ENCODE data around the gene PCCA. TPM values are rescaled to one million over a fixed set of nuclear protein-coding genes. Genes with fewer than 3 reads are reported as not detected.

PCCA gene, protein sequence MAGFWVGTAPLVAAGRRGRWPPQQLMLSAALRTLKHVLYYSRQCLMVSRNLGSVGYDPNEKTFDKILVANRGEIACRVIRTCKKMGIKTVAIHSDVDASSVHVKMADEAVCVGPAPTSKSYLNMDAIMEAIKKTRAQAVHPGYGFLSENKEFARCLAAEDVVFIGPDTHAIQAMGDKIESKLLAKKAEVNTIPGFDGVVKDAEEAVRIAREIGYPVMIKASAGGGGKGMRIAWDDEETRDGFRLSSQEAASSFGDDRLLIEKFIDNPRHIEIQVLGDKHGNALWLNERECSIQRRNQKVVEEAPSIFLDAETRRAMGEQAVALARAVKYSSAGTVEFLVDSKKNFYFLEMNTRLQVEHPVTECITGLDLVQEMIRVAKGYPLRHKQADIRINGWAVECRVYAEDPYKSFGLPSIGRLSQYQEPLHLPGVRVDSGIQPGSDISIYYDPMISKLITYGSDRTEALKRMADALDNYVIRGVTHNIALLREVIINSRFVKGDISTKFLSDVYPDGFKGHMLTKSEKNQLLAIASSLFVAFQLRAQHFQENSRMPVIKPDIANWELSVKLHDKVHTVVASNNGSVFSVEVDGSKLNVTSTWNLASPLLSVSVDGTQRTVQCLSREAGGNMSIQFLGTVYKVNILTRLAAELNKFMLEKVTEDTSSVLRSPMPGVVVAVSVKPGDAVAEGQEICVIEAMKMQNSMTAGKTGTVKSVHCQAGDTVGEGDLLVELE
- 38.5 and 39.9 TPM in 2 replicates for total RNA-seq (2022)
- percentile 81 among the genes with signal in this experiment for Bru-seq, nascent RNA
- BruChase-seq, experiment 1, labeled RNA remaining after a 2-hour chase, result percentile 75 among the genes with signal in this experiment
- percentile 68 among the genes with signal in this experiment for BruChase-seq, experiment 2, labeled RNA remaining after a 6-hour chase
- long read RNA-seq, transcript PCCA-202 (24 exons, 2,494 nt), result major isoform, 42 of 76 reads
- long read RNA-seq, partial matches to known transcripts, result 9 of 76 reads
- long read RNA-seq, other reads (novel, unspliced or antisense), result 18 of 76 reads

DNA sequence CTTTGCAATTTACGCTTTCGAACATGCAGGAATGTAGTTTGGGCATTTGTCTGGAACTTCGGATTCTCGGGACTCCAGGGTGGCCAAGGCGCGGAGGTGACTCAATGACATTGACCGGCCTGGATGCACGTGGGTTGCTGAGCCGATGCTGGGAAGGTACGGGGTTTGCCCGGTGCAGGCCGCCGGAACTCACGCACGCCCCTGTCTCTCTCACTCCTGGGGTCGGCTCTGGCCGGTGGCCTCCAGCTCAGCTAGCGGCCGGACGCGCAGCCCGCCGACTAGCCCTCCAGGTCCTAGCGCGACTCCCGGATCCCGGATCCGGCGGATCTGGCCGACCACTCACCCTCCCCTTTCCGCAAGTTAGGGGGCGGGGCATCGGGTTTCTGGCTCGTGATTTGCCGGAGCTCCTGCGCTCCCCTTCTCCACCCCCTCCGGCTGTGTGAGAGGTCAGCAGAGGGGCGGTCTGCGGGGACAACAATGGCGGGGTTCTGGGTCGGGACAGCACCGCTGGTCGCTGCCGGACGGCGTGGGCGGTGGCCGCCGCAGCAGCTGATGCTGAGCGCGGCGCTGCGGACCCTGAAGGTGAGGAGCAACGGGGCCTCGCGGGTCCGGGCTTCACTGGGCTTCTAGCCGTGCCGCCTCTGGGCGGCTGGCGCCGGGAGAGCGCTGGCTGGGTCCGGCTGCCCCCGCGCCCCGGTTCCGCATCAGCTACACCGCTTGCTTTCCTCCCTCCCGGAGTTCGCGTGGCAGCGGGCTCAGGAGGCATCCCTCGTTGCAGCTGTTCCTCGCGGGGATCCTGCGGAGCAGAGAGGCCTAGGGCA is at the start of gene PCCA:
Gene PCCA, plus strand, starts transcription at position 450 of the 821 bp plus-strand sequence. Its CDS starts 28 bp downstream, at position 478.
- peak within 1 kb of the TSS; percentile 89 for H3K27ac Mint-ChIP-seq (ENCODE audit: unreplicated experiment)
- Histone ChIP-seq H3K4me3 (ENCODE audit: low read depth, low read length) (peak within 1 kb of the TSS; percentile 97), H3K9me3 (no peaks in the 10 kb centered on the region), H3K27me3 (replicated peaks; ENCODE audit: control insufficient read depth, insufficient read depth, low read length) (no peaks in the 10 kb centered on the region), H3K36me3 (ENCODE audit: control insufficient read depth, insufficient read depth, low read length) (no peaks in the 10 kb centered on the region), H3K4me1 (peaks cover 13% of the 10 kb centered on the region)
- CTCF ChIA-PET, result interaction anchor here (0.6 to 1.0 kb wide), 2 partner anchors 433 to 483 kb away, joined by 3 to 5 read pairs; no protein-coding TSS in a partner anchor
- BruUV-seq (replicated peaks), result no TSS peak
- peak; percentile 97 to 98 for DNase-seq
- intact Hi-C loops (cut with micrococcal nuclease; ENCODE audit: unreplicated experiment), result loop anchor here (1.0 to 5.0 kb wide), 5 partner anchors 9 to 172 kb away; partner anchors contain the start of gene ZIC2
- peaks cover 32% of the 10 kb centered on the region for H3K4me1 Mint-ChIP-seq (ENCODE audit: low read depth, unreplicated experiment)
- no peaks in the 10 kb centered on the region for H3K27me3 Mint-ChIP-seq (ENCODE audit: insufficient read depth, unreplicated experiment)
- TF ChIP-seq, protein P1, sequence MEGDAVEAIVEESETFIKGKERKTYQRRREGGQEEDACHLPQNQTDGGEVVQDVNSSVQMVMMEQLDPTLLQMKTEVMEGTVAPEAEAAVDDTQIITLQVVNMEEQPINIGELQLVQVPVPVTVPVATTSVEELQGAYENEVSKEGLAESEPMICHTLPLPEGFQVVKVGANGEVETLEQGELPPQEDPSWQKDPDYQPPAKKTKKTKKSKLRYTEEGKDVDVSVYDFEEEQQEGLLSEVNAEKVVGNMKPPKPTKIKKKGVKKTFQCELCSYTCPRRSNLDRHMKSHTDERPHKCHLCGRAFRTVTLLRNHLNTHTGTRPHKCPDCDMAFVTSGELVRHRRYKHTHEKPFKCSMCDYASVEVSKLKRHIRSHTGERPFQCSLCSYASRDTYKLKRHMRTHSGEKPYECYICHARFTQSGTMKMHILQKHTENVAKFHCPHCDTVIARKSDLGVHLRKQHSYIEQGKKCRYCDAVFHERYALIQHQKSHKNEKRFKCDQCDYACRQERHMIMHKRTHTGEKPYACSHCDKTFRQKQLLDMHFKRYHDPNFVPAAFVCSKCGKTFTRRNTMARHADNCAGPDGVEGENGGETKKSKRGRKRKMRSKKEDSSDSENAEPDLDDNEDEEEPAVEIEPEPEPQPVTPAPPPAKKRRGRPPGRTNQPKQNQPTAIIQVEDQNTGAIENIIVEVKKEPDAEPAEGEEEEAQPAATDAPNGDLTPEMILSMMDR (IDR thresholded peaks at IDR 0.05; ENCODE audit: insufficient read depth in 1 of 2, low read depth in 1 of 2, low read length in 1 of 2, severe bottlenecking in 1 of 2, unreplicated experiment in 1 of 2), result no peak
- peaks cover 19% of the 10 kb centered on the region for H3K36me3 Mint-ChIP-seq (ENCODE audit: insufficient read depth, unreplicated experiment)
- POLR2A ChIA-PET, result interaction anchor here (0.5 to 2.6 kb wide), 4 partner anchors 10 to 146 kb away, joined by 3 to 29 read pairs (median 7); no protein-coding TSS in a partner anchor
- peak within 1 kb of the TSS; percentile 92 for H3K4me3 Mint-ChIP-seq (ENCODE audit: unreplicated experiment)
- H3K9me3 Mint-ChIP-seq (ENCODE audit: unreplicated experiment), result no peaks in the 10 kb centered on the region

DNA sequence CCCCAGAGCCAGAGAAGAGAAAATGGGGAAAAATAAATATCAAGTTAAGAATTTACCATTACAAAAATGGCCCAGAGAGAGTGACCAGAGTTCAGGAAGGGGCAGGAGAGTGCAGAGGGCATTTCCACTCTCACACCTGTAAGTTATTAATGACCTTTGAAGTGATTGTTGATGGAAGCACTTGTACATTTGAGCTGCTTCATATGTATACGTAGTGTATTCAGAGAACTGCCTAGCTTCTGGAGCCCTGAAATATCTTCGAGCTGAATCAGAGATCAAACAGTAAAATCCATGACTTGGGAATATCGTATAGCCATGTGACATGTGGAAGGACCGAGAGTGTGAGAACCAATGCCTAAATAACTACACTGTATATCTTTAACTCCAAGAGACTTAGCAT is 49.2 kb upstream of the PCCA start:
- peaks cover 14% of the 10 kb centered on the region for H3K4me1 Mint-ChIP-seq (ENCODE audit: low read depth, unreplicated experiment)
- H3K27me3 Mint-ChIP-seq (ENCODE audit: insufficient read depth, unreplicated experiment), result no peaks in the 10 kb centered on the region
- ChIA-PET CTCF (interaction anchor here (0.8 kb wide), 1 partner anchor 196 kb away, joined by 3 read pairs; no protein-coding TSS in a partner anchor), POLR2A (no interaction called here)
- H3K27ac Mint-ChIP-seq (ENCODE audit: unreplicated experiment), result no peak overlapping the region
- Histone ChIP-seq H3K4me3 (ENCODE audit: low read depth, low read length) (no peak overlapping the region), H3K27me3 (replicated peaks; ENCODE audit: control insufficient read depth, insufficient read depth, low read length) (no peaks in the 10 kb centered on the region), H3K4me1 (peaks cover 8% of the 10 kb centered on the region), H3K9me3 (no peaks in the 10 kb centered on the region), H3K36me3 (ENCODE audit: control insufficient read depth, insufficient read depth, low read length) (no peaks in the 10 kb centered on the region)
- no TSS peak for BruUV-seq (replicated peaks)
- no peaks in the 10 kb centered on the region for H3K9me3 Mint-ChIP-seq (ENCODE audit: unreplicated experiment)
- intact Hi-C loops (cut with micrococcal nuclease; ENCODE audit: unreplicated experiment), result loop anchor here (5.0 kb wide), 2 partner anchors 198 to 473 kb away; no protein-coding TSS in a partner anchor
- no peaks in the 10 kb centered on the region for H3K36me3 Mint-ChIP-seq (ENCODE audit: insufficient read depth, unreplicated experiment)
- DNase-seq, result no peak
- TF ChIP-seq, protein P1 (IDR thresholded peaks at IDR 0.05; ENCODE audit: insufficient read depth in 1 of 2, low read depth in 1 of 2, low read length in 1 of 2, severe bottlenecking in 1 of 2, unreplicated experiment in 1 of 2), result no peak
- peak overlapping the region; percentile 15 for H3K4me3 Mint-ChIP-seq (ENCODE audit: unreplicated experiment)
